HFF-Myc (cell line): ENCODE results near the gene ZBTB42.

Source experiments
- DNase-seq: peaks from one replicate; pipeline ENCODE4 v3.0.0-alpha.2; 2011; ENCODE audit warnings: low read depth; ENCODE audit errors: extremely low read depth
- H3K4me3 ChIP-seq: replicated peaks from 2 replicates; pipeline ENCODE4 v1.5.1; 2011; ENCODE audit warnings: low read depth, mild to moderate bottlenecking, control low read depth, low read length
- CTCF ChIP-seq: IDR thresholded peaks from 2 replicates; pipeline ENCODE4 v1.5.1; 2012; ENCODE audit warnings: mild to moderate bottlenecking, low read depth, low read length, control low read depth; ENCODE audit errors: missing control alignments

Gene ZBTB42

GRCh38 chr14:104801520-104802393, 856 bp downstream of the ZBTB42 start:
- no peak for TF ChIP-seq CTCF
- peak overlapping the region; percentile 52 for H3K4me3 ChIP-seq
- DNase-seq = no peak

- no peak for TF ChIP-seq CTCF
- no peak for DNase-seq
- H3K4me3 ChIP-seq = no peak overlapping the region
Observed at GRCh38 chr14:104802394-104803184, 1.7 kb downstream of the ZBTB42 start.

GRCh38 chr14:104803280-104803911, 2.5 kb downstream of the ZBTB42 start:
- TF ChIP-seq CTCF = no peak
- no peak overlapping the region for H3K4me3 ChIP-seq
- no peak for DNase-seq

GRCh38 chr14:104803912-104804410, 3.1 kb downstream of the ZBTB42 start:
- DNase-seq = no peak
- TF ChIP-seq CTCF = no peak
- H3K4me3 ChIP-seq = no peak overlapping the region

- H3K4me3 ChIP-seq = no peak overlapping the region
- no peak for DNase-seq
- TF ChIP-seq CTCF = no peak
Observed at GRCh38 chr14:104804481-104805325, 3.8 kb downstream of the ZBTB42 start.

GRCh38 chr14:104805326-104805678, 4.4 kb downstream of the ZBTB42 start:
- TF ChIP-seq CTCF = no peak
- no peak overlapping the region for H3K4me3 ChIP-seq
- DNase-seq = peak; percentile 69
